ENCODE results near the gene CFAP99. TPM values are rescaled to one million over a fixed set of nuclear protein-coding genes. Genes with fewer than 3 reads are reported as not detected.

Gene CFAP99
- total and polyA plus RNA-seq, 2 of the 4 experiments (the other 2 are of a cell fraction): not detected

DNA sequence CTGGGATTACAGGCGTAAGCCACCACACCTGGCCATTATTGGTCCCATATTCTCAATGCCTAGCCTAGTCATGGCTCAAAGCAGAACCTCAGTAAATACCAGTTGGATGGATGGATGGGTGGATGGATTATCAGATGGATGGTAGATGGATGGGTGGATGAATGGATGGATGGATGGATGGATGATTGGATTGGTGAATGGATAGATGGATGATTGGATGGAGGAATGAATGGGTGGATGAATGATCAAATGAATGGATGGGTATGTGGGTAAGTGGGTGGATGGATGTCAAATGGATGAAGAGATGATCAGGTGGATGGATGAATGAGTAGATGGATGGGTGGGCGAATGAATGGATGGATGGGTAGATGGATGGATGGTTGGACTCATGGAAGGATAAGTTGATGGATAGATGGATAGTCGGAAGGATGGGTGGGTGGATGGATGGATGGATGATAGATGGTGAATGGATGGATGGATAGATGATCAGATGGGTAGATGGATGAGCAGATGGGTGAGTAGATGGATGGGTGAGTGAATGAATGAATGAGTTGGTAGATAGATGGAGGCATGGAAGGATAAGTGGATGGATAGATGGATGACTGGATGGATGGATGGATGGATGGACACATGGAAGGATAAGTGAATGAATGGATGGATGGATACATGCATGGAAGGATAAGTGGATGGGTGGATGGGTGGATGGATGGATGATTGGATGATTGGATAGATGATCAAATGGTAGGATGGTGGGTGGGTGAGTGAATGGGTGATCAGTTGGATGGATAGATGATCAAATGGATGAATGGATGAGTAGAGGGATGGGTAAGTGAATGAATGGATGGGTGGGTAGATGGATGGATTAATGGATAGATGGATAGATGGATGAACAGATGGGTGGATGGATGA, 28.2 kb downstream of the CFAP99 start:
- no peak overlapping the region for H4K91ac ChIP-seq (ENCODE audit: insufficient read depth, low read depth, low read length)
- H3K9ac ChIP-seq (ENCODE audit: low read depth, low read length): no peak overlapping the region
- peaks cover 25% of the 10 kb centered on the region for H3K27me3 ChIP-seq (ENCODE audit: control insufficient read depth, insufficient read depth, low read length)
- WGBS, 2 experiments (ENCODE audit: extremely low coverage in 2 of 2, insufficient read length in 1 of 2): 48 to 100% methylated on average over 1 to 2 of the region's 3 CpGs
- no peaks in the 10 kb centered on the region for H3K9me3 ChIP-seq (ENCODE audit: control insufficient read depth, insufficient read depth, low read length)
- H3K36me3 ChIP-seq (ENCODE audit: control insufficient read depth, insufficient read depth, low read length): no peaks in the 10 kb centered on the region
- H3K27ac ChIP-seq (ENCODE audit: insufficient read depth, low read length): no peak overlapping the region
- H2BK120ac ChIP-seq (ENCODE audit: low read depth, low read length): no peak overlapping the region
- DNase-seq (no peak), ATAC-seq (ENCODE audit: low read depth) (no peak)
- no peak overlapping the region for H2BK15ac ChIP-seq (ENCODE audit: low read depth, low read length)
- no peak overlapping the region for H3K4me3 ChIP-seq (ENCODE audit: insufficient read depth, low read depth, low read length)
- H3K23ac ChIP-seq (ENCODE audit: low read depth, low read length): no peak overlapping the region
- H3K14ac ChIP-seq (replicated peaks; ENCODE audit: low read depth, low read length): no peak overlapping the region
- ChIA-PET POLR2A (ENCODE audit: unreplicated experiment) (no interaction called here), CTCF (no interaction called here)
- H2BK20ac ChIP-seq (ENCODE audit: low read depth, low read length): no peak overlapping the region
- no peaks in the 10 kb centered on the region for H3K9me1 ChIP-seq (ENCODE audit: insufficient read depth, low read length)
- dilution Hi-C loops (cut with HindIII; ENCODE audit: low sequenced_read_pairs, unreplicated experiment) (no loop called here), in situ Hi-C loops (cut with MboI; ENCODE audit: low sequenced_read_pairs) (no loop called here), intact Hi-C loops (cut with micrococcal nuclease) (no loop called here)
- H2AK9ac ChIP-seq (replicated peaks; ENCODE audit: low read depth, low read length, poor library complexity): no peak overlapping the region
- H3K79me1 ChIP-seq (ENCODE audit: low read depth in 1 of 2, low read length in 2 of 2): no peaks in the 10 kb centered on the region
- no peaks in the 10 kb centered on the region; the same call in 1 of the 2 replicates for H4K20me1 ChIP-seq (ENCODE audit: insufficient read depth, low read length)
- no peak overlapping the region for H3K56ac ChIP-seq (ENCODE audit: extremely low read depth, insufficient read depth, low read length)
- H4K5ac ChIP-seq (ENCODE audit: low read depth, low read length): no peak overlapping the region
- H2BK5ac ChIP-seq (ENCODE audit: low read depth, low read length, poor library complexity, severe bottlenecking): peak overlapping the region; percentile 65
- H2AFZ ChIP-seq (replicated peaks; ENCODE audit: low read length, poor library complexity): no peak overlapping the region
- no peak overlapping the region for H3K4ac ChIP-seq (ENCODE audit: low read depth, low read length)
- H3K4me2 ChIP-seq (ENCODE audit: low read depth, low read length): no peak overlapping the region
- H3K4me1 ChIP-seq (ENCODE audit: control insufficient read depth, insufficient read depth, low read length): no peaks in the 10 kb centered on the region
- no peak overlapping the region for H2AK5ac ChIP-seq (ENCODE audit: low read depth, low read length)
- H3K18ac ChIP-seq (ENCODE audit: low read depth, low read length): no peak overlapping the region
- no TSS peak for BruUV-seq (replicated peaks)
- no peak overlapping the region for H4K8ac ChIP-seq (ENCODE audit: low read depth in 2 of 2, low read length in 2 of 2)
- no peak for TF ChIP-seq CEBPB (IDR thresholded peaks at IDR 0.05; ENCODE audit: low read depth, low read length)
- no peak for TF ChIP-seq NFE2L2 (IDR thresholded peaks at IDR 0.05; ENCODE audit: low read depth, low read length)
- TF ChIP-seq MAZ (IDR thresholded peaks at IDR 0.05; ENCODE audit: borderline replicate concordance, low read depth, low read length): no peak
- no peak for TF ChIP-seq FOS (IDR thresholded peaks at IDR 0.05; ENCODE audit: low read depth, low read length)
- no peak for TF ChIP-seq CHD1 (IDR thresholded peaks at IDR 0.05; ENCODE audit: low read depth, low read length)
- TF ChIP-seq RAD21 (IDR thresholded peaks at IDR 0.05; ENCODE audit: low read length): no peak
- TF ChIP-seq, protein P1, sequence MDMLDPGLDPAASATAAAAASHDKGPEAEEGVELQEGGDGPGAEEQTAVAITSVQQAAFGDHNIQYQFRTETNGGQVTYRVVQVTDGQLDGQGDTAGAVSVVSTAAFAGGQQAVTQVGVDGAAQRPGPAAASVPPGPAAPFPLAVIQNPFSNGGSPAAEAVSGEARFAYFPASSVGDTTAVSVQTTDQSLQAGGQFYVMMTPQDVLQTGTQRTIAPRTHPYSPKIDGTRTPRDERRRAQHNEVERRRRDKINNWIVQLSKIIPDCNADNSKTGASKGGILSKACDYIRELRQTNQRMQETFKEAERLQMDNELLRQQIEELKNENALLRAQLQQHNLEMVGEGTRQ (IDR thresholded peaks at IDR 0.05; ENCODE audit: low read depth, low read length): no peak
- no peak for TF ChIP-seq BHLHE40 (IDR thresholded peaks at IDR 0.05; ENCODE audit: low read depth, low read length)
- TF ChIP-seq ELK1 (IDR thresholded peaks at IDR 0.05; ENCODE audit: borderline replicate concordance, low read depth, low read length): no peak
- no peak for TF ChIP-seq CTCF (conservative IDR thresholded peaks at IDR 0.05; ENCODE audit: low read depth, low read length)
- no peak for TF ChIP-seq RFX5 (IDR thresholded peaks at IDR 0.05; ENCODE audit: low read depth, low read length)
- TF ChIP-seq MXI1 (IDR thresholded peaks at IDR 0.05; ENCODE audit: borderline replicate concordance, low read depth, low read length): no peak
- TF ChIP-seq POLR2A (IDR thresholded peaks at IDR 0.05; ENCODE audit: low read depth, low read length): no peak
- no peak for TF ChIP-seq SMC3 (IDR thresholded peaks at IDR 0.05; ENCODE audit: low read depth, low read length)
- no peak for TF ChIP-seq MAFK (IDR thresholded peaks at IDR 0.05; ENCODE audit: low read depth, low read length)

Data from IMR-90 (cell line).